NB4 (cell line): ENCODE measurements around the gene PDHB.

Source experiments
- DNase-seq: peaks from one replicate; pipeline ENCODE4 v3.0.0; 2010; ENCODE audit warnings: low read depth
- H3K4me3 ChIP-seq: one replicate; pipeline ENCODE4 v1.5.1; 2011; ENCODE audit warnings: mild to moderate bottlenecking, low read depth, low read length, moderate library complexity
- CTCF ChIP-seq: IDR thresholded peaks from one replicate; pipeline ENCODE4 v1.5.1; 2012; ENCODE audit warnings: low read depth, low read length
- MAX ChIP-seq: IDR thresholded peaks from 2 replicates; pipeline ENCODE4 v1.6.1; 2011; ENCODE audit warnings: low read depth, low read length
- MYC ChIP-seq: IDR thresholded peaks from 2 replicates; pipeline ENCODE4 v1.6.1; 2011; ENCODE audit warnings: low read depth, low read length
- POLR2A ChIP-seq: IDR thresholded peaks from 2 replicates; pipeline ENCODE4 v1.6.1; 2011; ENCODE audit warnings: mild to moderate bottlenecking; ENCODE audit not compliant: insufficient read length; ENCODE audit errors: extremely low read depth

Gene PDHB

GRCh38 chr3:58463942-58464271 is 30.3 kb upstream of the PDHB start:
- no peak overlapping the region for H3K4me3 ChIP-seq
- DNase-seq: no peak
- TF ChIP-seq MYC (no peak), CTCF (no peak), MAX (no peak), POLR2A (no peak)

GRCh38 chr3:58463181-58463941 is 29.7 kb upstream of the PDHB start:
- no peak overlapping the region for H3K4me3 ChIP-seq
- TF ChIP-seq CTCF: peak; percentile 95
- peak; percentile 77 for TF ChIP-seq MYC
- peak; percentile 77 for TF ChIP-seq MAX
- no peak for TF ChIP-seq POLR2A
- DNase-seq: peak; percentile 82

- TF ChIP-seq CTCF: no peak
- no peak for TF ChIP-seq MYC
- TF ChIP-seq POLR2A: no peak
- TF ChIP-seq MAX: no peak
- no peak for DNase-seq
- no peak overlapping the region for H3K4me3 ChIP-seq
These were observed 29.2 kb upstream of the PDHB start for GRCh38 chr3:58462829-58463180.

- no peak for TF ChIP-seq MYC
- no peak for TF ChIP-seq CTCF
- no peak for TF ChIP-seq MAX
- H3K4me3 ChIP-seq: no peak overlapping the region
- DNase-seq: no peak
These were observed 25.5 kb upstream of the PDHB start for GRCh38 chr3:58459160-58459559.

- no peak for DNase-seq
- no peak overlapping the region for H3K4me3 ChIP-seq
- TF ChIP-seq POLR2A: no peak
- TF ChIP-seq MYC: no peak
- TF ChIP-seq CTCF: no peak
- TF ChIP-seq MAX: no peak
These were observed 18.5 kb upstream of the PDHB start for GRCh38 chr3:58452176-58452575.
